Ectodermal cell (in vitro differentiated cells): ENCODE data around the gene CEP55.
"Not testable (repeated sequence)": the region's sequence is repeated elsewhere in the genome, so short reads cannot be mapped to it uniquely, and the experiment has no call there.

Experiments used
- H3K27ac ChIP-seq: 2 replicates; pipeline ENCODE4 v1.7.0; 2013; ENCODE audit warnings: mild to moderate bottlenecking, low read depth, low read length; ENCODE audit not compliant: insufficient read depth, poor library complexity, severe bottlenecking
- H3K27me3 ChIP-seq: 2 replicates; pipeline ENCODE4 v1.7.0; 2013; ENCODE audit warnings: mild to moderate bottlenecking, low read length; ENCODE audit not compliant: insufficient read depth, control insufficient read depth, poor library complexity, severe bottlenecking
- H3K36me3 ChIP-seq: one replicate; pipeline ENCODE4 v1.7.0; 2013; ENCODE audit warnings: low read length; ENCODE audit not compliant: control insufficient read depth, insufficient read depth
- H3K4me1 ChIP-seq: one replicate; pipeline ENCODE4 v1.7.0; 2013; ENCODE audit warnings: low read length; ENCODE audit not compliant: control insufficient read depth, insufficient read depth
- H3K4me3 ChIP-seq: 2 replicates; pipeline ENCODE4 v1.7.0; 2013; ENCODE audit warnings: low read depth, low read length, control low read depth; ENCODE audit not compliant: insufficient read depth
- H3K9me3 ChIP-seq: 2 replicates; pipeline ENCODE4 v1.7.0; 2013; ENCODE audit warnings: mild to moderate bottlenecking, low read length, moderate library complexity; ENCODE audit not compliant: control insufficient read depth
- WGBS, 2 experiments: methylation state at CpG; one replicate each; pipeline ENCODE4 v1.1.7; 2013; ENCODE audit warnings: missing lambda C conversion rate in 2 of 2; 5-methylcytosine and 5-hydroxymethylcytosine counted together

Gene CEP55

GRCh38 chr10:93541402-93542357 lies 45.3 kb downstream of the CEP55 start:
- WGBS, 2 experiments, result 67 to 69% methylated on average over 23 of the region's 23 CpGs
- no peaks in the 10 kb centered on the region for H3K27me3 ChIP-seq
- no peak overlapping the region for H3K27ac ChIP-seq
- no peaks in the 10 kb centered on the region for H3K9me3 ChIP-seq
- H3K4me3 ChIP-seq, result no peak overlapping the region
- no peaks in the 10 kb centered on the region for H3K4me1 ChIP-seq
- no peaks in the 10 kb centered on the region for H3K36me3 ChIP-seq

- Histone ChIP-seq H3K4me3 (no peak overlapping the region), H3K27ac (no peak overlapping the region), H3K27me3 (no peaks in the 10 kb centered on the region), H3K4me1 (no peaks in the 10 kb centered on the region), H3K9me3 (no peaks in the 10 kb centered on the region), H3K36me3 (no peaks in the 10 kb centered on the region)
- 65 to 66% methylated on average over 10 of the region's 10 CpGs for WGBS, 2 experiments
Observed at GRCh38 chr10:93542358-93542791, 46.0 kb downstream of the CEP55 start.

DNA sequence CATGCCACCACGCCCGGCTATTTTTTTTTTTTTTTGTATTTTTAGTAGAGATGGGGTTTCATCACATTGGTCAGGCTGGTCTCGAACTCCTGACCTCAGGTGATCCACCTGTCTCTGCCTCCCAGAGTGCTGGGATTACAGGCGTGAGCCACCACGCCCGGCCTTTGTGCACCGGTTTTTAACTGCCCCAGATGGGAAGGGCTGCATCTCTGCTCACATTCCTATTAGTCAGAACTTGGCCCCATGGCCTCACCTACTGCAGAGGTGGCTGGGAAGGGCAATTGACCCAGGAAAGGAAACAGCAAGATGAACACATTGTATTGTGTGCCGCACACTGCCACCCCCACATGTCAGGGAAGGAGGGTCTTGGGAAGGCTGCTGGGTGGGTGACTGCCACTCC lies 50.6 kb downstream of the CEP55 start:
- WGBS, 2 experiments, result 89 to 94% methylated on average over 6 to 8 of the region's 8 CpGs
- not testable (repeated sequence) for H3K9me3 ChIP-seq, H3K27ac ChIP-seq, H3K36me3 ChIP-seq, H3K4me3 ChIP-seq, H3K27me3 ChIP-seq, H3K4me1 ChIP-seq

GRCh38 chr10:93547522-93547921 lies 51.1 kb downstream of the CEP55 start:
- no peak overlapping the region for H3K27ac ChIP-seq
- no peaks in the 10 kb centered on the region for H3K9me3 ChIP-seq

GRCh38 chr10:93548376-93549071 lies 52.1 kb downstream of the CEP55 start:
- Histone ChIP-seq H3K27me3 (no peaks in the 10 kb centered on the region), H3K36me3 (no peaks in the 10 kb centered on the region), H3K9me3 (no peaks in the 10 kb centered on the region), H3K4me3 (no peak overlapping the region), H3K4me1 (no peaks in the 10 kb centered on the region), H3K27ac (no peak overlapping the region)
- WGBS, 2 experiments, result 89 to 90% methylated on average over 4 to 5 of the region's 5 CpGs

More at GRCh38 chr10:93547522-93547921, 51.1 kb downstream of the CEP55 start:
- no peaks in the 10 kb centered on the region for H3K36me3 ChIP-seq
- H3K4me3 ChIP-seq, result no peak overlapping the region
- no peaks in the 10 kb centered on the region for H3K27me3 ChIP-seq
- H3K4me1 ChIP-seq, result no peaks in the 10 kb centered on the region

DNA sequence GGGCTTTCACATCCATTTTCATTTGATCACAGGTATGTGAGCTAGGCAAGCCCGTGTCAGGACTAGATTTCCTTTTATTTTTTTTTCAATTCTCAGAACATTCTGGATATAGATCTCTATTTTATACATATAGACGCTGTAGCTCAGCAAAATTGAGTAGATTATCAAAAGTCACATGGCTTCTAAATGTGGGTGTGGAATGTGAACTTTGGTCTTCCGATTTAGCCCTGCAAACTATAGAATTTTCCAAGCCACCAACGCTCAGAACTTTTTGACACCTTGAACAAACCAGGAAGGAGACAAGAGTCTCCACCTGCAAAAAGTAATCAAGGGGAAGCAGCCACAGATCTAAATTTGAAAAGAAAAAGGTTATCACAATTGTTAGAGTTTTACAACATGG lies 54.2 kb downstream of the CEP55 start:
- 92 to 98% methylated on average over 3 to 4 of the region's 4 CpGs for WGBS, 2 experiments
- Histone ChIP-seq H3K4me1 (no peaks in the 10 kb centered on the region), H3K27me3 (no peaks in the 10 kb centered on the region), H3K27ac (no peak overlapping the region), H3K36me3 (no peaks in the 10 kb centered on the region), H3K9me3 (no peaks in the 10 kb centered on the region), H3K4me3 (no peak overlapping the region)

- H3K27ac ChIP-seq, result no peak overlapping the region
- no peaks in the 10 kb centered on the region for H3K9me3 ChIP-seq
- H3K4me3 ChIP-seq, result no peak overlapping the region
- H3K36me3 ChIP-seq, result no peaks in the 10 kb centered on the region
- no peaks in the 10 kb centered on the region for H3K4me1 ChIP-seq
- no peaks in the 10 kb centered on the region for H3K27me3 ChIP-seq
- 98 to 100% methylated on average over 3 of the region's 3 CpGs for WGBS, 2 experiments
Observed at GRCh38 chr10:93552780-93553179, 56.4 kb downstream of the CEP55 start.

- H3K9me3 ChIP-seq, result no peaks in the 10 kb centered on the region
- no peak overlapping the region for H3K27ac ChIP-seq
- no peaks in the 10 kb centered on the region for H3K36me3 ChIP-seq
- no peaks in the 10 kb centered on the region for H3K27me3 ChIP-seq
- WGBS, 2 experiments, result 88 to 90% methylated on average over 6 to 8 of the region's 8 CpGs
- H3K4me3 ChIP-seq, result no peak overlapping the region
- H3K4me1 ChIP-seq, result no peaks in the 10 kb centered on the region
Observed at GRCh38 chr10:93553482-93554315, 57.3 kb downstream of the CEP55 start.

DNA sequence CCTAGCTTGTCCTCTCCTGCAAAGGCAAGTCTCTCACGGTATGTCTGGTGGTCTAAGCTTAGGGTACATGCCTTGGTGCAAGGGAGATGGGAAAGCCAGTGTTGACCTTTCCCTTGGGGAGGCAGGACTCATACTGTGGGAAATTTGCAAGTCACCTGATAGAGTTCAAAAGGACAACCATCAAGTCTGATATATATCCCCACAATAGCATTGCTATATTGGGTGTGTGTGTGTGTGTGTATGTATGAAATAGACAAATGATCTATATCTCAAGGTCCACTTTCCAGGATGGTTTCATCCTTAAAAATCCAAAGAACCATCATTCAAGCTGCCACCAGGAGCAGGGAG lies 57.9 kb downstream of the CEP55 start:
- H3K4me3 ChIP-seq, result no peak overlapping the region
- H3K9me3 ChIP-seq, result no peaks in the 10 kb centered on the region
- H3K27ac ChIP-seq, result no peak overlapping the region
- no peaks in the 10 kb centered on the region for H3K36me3 ChIP-seq
- H3K4me1 ChIP-seq, result no peaks in the 10 kb centered on the region
- WGBS, 2 experiments, result 93 to 95% methylated on average over 1 of the region's 1 CpG
- H3K27me3 ChIP-seq, result no peaks in the 10 kb centered on the region
